Osteocyte (in vitro differentiated cells): ENCODE data around the gene COL4A4. TPM values are rescaled to one million over a fixed set of nuclear protein-coding genes. Genes with fewer than 3 reads are reported as not detected.

Experiments used
- DNase-seq: peaks from one replicate; pipeline ENCODE4 v3.0.0; 2021; ENCODE audit warnings: mixed read lengths; ENCODE audit not compliant: unreplicated experiment; ENCODE audit errors: extremely low spot score
- H3K27ac Mint-ChIP-seq: one replicate; pipeline ENCODE4 v1.8.0; 2021; ENCODE audit warnings: mild to moderate bottlenecking, mixed read lengths; ENCODE audit not compliant: unreplicated experiment
- H3K27me3 Mint-ChIP-seq: one replicate; pipeline ENCODE4 v1.8.0; 2021; ENCODE audit warnings: mixed read lengths; ENCODE audit not compliant: unreplicated experiment
- H3K36me3 Mint-ChIP-seq: one replicate; pipeline ENCODE4 v1.8.0; 2021; ENCODE audit warnings: mixed read lengths; ENCODE audit not compliant: unreplicated experiment
- H3K4me1 Mint-ChIP-seq: one replicate; pipeline ENCODE4 v1.8.0; 2021; ENCODE audit warnings: mixed read lengths; ENCODE audit not compliant: unreplicated experiment
- H3K4me3 Mint-ChIP-seq: one replicate; pipeline ENCODE4 v1.8.0; 2021; ENCODE audit warnings: mild to moderate bottlenecking, moderate library complexity, mixed read lengths; ENCODE audit not compliant: unreplicated experiment
- H3K9me3 Mint-ChIP-seq: one replicate; pipeline ENCODE4 v1.8.0; 2021; ENCODE audit warnings: mixed read lengths; ENCODE audit not compliant: unreplicated experiment
- total RNA-seq: library from RNA; stranded (reverse); gene quantifications from 2 replicates; pipeline ENCODE4 v1.2.1, GENCODE V29; 2021
- TF ChIP-seq, protein P1 (sequence below): fragments of 200-600 bp; sonication (generic); IDR thresholded peaks from 2 replicates; pipeline ENCODE4 v1.5.0; 2021; ENCODE audit warnings: antibody characterized with exemption, mild to moderate bottlenecking, moderate library complexity

Gene COL4A4
- total RNA-seq, 1 donor from 2014 or later = 2.0 TPM

GRCh38 chr2:227130636-227131035 lies 33.4 kb downstream of the COL4A4 start:
- peaks cover 21% of the 10 kb centered on the region for H3K27me3 Mint-ChIP-seq
- no peaks in the 10 kb centered on the region for H3K9me3 Mint-ChIP-seq
- no peaks in the 10 kb centered on the region for H3K36me3 Mint-ChIP-seq
- TF ChIP-seq, protein P1, sequence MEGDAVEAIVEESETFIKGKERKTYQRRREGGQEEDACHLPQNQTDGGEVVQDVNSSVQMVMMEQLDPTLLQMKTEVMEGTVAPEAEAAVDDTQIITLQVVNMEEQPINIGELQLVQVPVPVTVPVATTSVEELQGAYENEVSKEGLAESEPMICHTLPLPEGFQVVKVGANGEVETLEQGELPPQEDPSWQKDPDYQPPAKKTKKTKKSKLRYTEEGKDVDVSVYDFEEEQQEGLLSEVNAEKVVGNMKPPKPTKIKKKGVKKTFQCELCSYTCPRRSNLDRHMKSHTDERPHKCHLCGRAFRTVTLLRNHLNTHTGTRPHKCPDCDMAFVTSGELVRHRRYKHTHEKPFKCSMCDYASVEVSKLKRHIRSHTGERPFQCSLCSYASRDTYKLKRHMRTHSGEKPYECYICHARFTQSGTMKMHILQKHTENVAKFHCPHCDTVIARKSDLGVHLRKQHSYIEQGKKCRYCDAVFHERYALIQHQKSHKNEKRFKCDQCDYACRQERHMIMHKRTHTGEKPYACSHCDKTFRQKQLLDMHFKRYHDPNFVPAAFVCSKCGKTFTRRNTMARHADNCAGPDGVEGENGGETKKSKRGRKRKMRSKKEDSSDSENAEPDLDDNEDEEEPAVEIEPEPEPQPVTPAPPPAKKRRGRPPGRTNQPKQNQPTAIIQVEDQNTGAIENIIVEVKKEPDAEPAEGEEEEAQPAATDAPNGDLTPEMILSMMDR = no peak
- H3K27ac Mint-ChIP-seq = no peak overlapping the region
- H3K4me1 Mint-ChIP-seq = no peaks in the 10 kb centered on the region
- no peak for DNase-seq
- H3K4me3 Mint-ChIP-seq = no peak overlapping the region

GRCh38 chr2:227127201-227127600 lies 36.8 kb downstream of the COL4A4 start:
- Mint-ChIP-seq H3K36me3 (no peaks in the 10 kb centered on the region), H3K27me3 (peaks cover 27% of the 10 kb centered on the region), H3K4me3 (no peak overlapping the region), H3K4me1 (no peaks in the 10 kb centered on the region), H3K27ac (no peak overlapping the region), H3K9me3 (no peaks in the 10 kb centered on the region)
- DNase-seq = no peak
- TF ChIP-seq, protein P1 = no peak

DNA sequence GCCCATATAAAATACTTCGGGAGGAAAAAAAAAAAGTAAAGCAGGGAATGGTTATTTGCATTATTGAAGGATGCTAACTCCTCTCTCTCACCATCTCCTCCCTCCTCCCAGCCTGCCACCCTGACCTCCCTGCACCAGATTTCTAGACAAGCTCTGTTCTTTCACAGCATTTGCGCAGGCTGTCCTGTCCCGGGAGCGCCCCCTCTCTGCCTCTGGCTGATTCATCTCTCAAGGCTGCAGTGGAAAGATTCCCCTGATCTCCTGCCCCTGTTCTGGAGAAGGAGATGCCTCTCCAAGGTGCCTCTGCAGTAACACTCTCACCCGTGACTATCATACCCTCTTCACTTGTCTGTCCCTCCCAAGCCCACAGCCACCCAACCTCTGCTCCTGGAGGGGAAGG lies 38.5 kb downstream of the COL4A4 start:
- TF ChIP-seq, protein P1 = no peak
- no peak for DNase-seq
- Mint-ChIP-seq H3K4me1 (no peaks in the 10 kb centered on the region), H3K27ac (no peak overlapping the region), H3K9me3 (no peaks in the 10 kb centered on the region), H3K4me3 (no peak overlapping the region), H3K36me3 (no peaks in the 10 kb centered on the region), H3K27me3 (peaks cover 27% of the 10 kb centered on the region)

DNA sequence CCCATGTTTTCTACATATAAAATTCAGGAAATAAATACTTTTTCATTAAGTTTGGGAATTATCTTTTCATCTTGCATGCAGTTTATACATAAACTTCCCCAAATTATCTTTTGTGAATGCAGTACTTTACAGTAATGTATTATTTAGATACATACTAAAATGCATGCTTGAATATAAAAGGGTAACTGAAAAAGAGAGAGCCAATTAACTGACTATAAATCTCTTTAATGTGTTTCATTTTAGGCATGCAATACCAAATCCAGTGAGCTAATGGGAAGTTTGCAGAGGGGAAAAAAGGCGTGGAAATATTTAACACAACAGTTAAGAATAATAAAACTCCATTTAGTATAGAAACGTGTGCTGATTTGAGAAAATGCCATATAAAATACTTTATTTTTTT lies 39.2 kb downstream of the COL4A4 start:
- no peaks in the 10 kb centered on the region for H3K36me3 Mint-ChIP-seq
- no peak overlapping the region for H3K4me3 Mint-ChIP-seq
- no peaks in the 10 kb centered on the region for H3K4me1 Mint-ChIP-seq
- no peak for DNase-seq
- H3K27me3 Mint-ChIP-seq = peaks cover 27% of the 10 kb centered on the region
- TF ChIP-seq, protein P1 = no peak
- H3K9me3 Mint-ChIP-seq = no peaks in the 10 kb centered on the region
- H3K27ac Mint-ChIP-seq = no peak overlapping the region

DNA sequence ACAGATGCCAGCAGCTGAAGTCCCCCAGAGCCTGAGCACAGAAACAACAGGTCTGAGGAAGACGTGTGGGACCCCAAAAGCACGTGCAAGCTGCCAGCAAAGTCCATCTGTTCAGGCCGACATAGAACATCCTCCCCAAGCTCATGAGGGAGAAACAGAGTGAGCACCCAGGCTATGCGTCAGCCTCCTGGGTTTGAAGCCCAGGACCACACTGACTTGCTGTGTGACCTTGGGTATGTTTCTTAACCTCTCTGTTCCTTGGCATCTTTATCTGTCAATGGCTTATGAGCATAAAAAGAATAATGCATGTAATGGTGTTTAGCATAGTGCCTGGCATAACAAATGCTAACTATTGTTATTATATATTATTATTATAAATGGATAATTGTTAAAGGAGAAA lies 40.3 kb downstream of the COL4A4 start:
- TF ChIP-seq, protein P1 = no peak
- Mint-ChIP-seq H3K9me3 (no peaks in the 10 kb centered on the region), H3K4me1 (no peaks in the 10 kb centered on the region), H3K27me3 (peaks cover 23% of the 10 kb centered on the region), H3K27ac (no peak overlapping the region), H3K36me3 (no peaks in the 10 kb centered on the region), H3K4me3 (no peak overlapping the region)
- DNase-seq = no peak
